DMS53 (cell line): Measurements from ENCODE around the gene ANXA4.

Experiments used
- DNase-seq: peaks from one replicate; lab custom pipeline; 2025; lab: John Stamatoyannopoulos, UW

Gene ANXA4

DNA sequence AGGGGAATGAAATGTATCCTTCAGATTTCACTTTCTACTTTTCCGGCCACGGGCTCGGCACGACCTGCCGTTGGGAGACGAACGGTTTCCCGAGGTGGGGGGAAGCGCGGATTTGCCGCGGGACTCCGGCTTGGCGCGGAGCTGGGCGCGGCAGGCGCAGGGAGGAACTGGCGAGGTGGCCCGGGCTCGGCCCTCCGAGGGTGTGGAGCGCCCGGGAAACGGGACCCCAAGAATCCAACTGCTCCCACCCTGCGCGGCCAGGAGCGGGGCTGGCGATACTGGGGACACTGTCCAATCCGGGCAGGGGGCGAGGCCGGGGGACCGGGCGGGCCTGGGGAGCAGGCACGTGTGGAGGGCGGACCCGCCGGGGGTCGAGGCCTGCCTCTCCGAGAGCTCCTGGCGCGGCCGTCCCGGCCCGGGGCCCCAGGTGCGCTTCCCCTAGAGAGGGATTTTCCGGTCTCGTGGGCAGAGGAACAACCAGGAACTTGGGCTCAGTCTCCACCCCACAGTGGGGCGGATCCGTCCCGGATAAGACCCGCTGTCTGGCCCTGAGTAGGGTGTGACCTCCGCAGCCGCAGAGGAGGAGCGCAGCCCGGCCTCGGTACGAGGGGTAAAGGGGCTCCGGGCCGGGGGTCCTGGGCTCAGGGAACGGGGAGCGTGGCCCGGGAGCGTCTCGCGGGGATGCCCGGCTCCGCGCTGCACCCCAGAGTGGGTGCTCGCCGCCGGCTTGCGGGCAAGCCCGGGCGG, at the start of gene ANXA4:
ANXA4 (plus strand) TSS at position 560 of the 747 bp plus-strand sequence. CDS start 39,432 bp downstream, outside the sequence.
- DNase-seq = peak; percentile 91

DNA sequence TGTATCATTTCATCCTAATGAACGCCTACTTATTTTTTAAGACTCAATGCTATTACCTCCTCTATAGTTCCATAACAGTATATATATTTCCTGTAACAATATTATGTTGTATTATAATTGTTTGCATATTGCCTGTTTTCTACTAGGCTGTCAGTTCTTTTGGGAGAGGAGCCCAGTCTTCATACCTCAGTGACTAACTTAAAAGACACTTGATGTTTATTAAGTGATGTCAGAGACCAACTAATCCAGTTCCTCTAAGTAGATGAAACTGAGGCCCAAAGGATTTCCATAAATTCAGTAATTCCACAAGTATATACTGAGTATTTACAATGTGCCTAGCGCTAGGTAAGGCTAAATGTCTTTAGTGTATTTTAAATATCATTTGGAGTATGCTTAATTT, 49.5 kb upstream of the ANXA4 start:
- DNase-seq = peak; percentile 31

DNA sequence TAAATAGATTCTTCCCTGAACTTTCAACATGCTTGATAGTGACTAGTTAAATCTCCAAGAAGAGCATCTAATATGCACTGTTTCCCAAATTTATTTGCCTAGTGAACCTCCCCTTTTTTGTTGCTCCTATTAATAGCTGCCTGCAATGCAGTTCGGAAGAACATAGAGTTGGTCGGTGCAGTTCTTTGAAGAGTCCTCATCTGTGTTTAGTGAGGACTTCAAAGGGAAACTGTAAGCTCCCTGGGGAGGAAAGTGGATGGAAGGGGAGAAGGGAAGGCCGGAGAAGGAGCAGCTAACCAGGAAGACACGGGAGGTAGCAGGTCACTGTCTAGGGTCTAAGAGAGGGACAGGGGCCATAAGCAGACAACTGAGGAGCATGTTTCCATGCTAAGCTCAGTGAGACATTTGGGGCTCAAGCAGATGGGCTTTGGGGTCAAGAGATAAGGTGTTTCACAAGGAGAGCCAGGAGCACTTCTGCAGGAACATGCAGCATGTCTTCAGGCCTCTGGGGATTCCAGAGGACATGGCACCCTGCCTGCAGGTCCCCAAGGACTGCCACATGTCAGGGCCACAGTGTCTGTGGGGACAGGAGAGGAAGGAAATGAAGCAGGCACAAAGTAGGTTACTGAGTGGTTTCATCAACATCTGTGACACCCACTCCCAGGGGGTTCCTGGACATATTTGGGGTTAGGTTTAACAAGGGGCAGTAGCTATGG, 48.7 kb upstream of the ANXA4 start:
- peak; percentile 18 for DNase-seq

DNA sequence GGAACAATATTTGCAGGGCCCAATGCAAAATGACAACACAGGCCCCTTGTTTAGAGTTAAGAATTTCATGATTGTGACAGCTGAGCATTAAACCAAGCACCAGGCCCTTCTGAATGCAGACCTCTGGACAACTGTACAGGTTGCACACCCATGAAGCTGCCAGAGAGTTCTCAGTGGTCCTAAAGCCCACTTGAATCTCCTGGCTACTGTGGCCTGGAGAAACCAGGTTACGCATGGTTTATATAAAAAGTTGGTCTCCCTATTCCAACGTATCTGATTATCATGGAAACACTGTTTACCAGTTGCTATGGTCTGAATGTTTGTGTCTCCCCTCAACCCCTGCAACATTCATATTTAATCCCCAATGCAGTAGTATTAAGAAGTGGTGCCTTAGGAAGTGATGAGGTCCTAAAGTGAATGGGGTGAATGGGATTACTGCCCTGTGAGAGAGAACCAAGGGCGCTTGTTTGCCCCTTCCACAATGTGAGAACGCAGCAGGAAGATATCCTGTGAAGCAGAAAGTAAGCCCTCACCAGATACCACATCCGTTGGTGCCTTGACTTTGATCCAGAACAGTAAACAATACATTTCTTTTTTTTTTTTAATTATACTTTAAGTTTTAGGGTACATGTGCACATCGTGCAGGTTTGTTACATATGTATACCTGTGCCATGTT, 48.0 kb upstream of the ANXA4 start:
- no peak for DNase-seq

DNA sequence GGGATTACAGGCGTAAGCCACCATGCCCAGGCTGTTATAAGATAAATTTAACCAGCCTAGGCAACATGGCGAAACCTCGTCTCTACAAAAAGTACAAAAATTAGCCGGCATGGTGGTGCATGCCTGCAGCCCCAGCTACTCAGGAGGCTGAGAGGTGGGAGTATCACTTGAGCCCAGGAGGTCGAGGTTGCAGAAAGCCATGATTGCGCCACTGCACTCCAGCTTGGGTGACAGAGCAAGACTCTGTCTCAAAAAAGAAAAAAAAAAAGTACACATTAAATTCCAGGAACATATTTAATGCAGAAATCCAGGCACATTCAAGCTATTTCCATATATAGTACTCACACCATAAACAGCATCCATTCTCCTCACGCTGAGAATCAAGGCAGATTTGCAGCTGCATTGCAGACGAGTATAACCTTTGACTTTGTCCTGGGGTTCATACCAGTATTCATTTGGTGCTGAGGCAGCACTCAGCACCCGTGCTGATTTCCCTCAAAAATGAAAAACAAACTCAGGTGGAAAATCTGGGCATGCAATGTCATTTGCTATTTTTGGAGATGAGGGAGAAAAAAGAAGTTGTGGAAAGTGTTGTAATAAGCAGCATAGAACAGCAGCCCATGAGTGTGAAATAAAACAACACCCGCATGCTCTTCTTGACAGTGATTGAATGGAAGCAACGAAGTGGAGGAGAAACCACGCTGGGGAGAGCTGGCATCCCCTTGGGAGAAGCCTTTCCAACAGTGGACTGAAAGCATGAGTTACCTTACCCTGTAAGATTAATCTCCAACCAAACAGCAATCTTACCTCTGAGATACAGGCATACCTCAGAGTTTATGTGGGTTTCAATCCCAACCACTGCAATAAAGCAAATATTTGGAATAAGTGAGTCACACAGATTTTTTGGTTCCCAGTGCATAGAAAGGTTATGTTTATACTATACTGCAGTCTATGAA, 46.8 kb upstream of the ANXA4 start:
- DNase-seq = peak; percentile 36

DNA sequence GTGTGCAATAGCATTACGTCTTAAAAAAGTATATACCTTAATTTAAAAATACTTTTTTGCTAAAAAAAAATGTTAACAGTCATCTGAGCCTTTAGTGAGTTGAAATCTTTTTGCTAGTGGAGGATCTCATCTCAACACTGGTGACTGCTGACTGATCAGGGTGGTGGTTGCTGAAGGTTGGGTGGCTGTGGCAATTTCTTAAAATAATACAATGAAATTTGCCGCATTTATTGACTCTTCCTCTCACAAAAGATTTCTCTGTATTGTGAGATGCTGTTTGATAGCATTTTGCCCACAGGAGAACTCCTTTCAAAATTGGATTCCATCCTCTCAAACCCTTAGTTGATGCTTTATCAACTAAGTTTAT, 46.1 kb upstream of the ANXA4 start:
- DNase-seq = no peak

DNA sequence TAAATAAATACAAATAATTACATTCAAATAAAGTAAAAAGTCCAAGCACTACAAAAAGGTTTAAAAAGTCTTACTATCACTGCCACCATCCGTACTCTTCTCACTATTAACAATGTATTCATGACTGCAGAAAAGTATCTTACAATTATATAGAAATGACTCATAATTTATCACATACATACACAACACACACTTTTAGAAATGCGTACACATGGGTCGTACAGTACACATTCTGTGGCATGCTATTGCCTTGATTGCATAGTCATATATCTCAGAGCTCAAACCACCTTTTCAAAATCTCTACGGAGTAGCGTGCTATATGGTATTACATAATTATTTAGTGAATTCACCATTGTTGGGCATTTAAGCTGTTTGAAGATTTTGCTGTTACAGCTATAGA, 41.6 kb upstream of the ANXA4 start:
- DNase-seq = no peak

DNA sequence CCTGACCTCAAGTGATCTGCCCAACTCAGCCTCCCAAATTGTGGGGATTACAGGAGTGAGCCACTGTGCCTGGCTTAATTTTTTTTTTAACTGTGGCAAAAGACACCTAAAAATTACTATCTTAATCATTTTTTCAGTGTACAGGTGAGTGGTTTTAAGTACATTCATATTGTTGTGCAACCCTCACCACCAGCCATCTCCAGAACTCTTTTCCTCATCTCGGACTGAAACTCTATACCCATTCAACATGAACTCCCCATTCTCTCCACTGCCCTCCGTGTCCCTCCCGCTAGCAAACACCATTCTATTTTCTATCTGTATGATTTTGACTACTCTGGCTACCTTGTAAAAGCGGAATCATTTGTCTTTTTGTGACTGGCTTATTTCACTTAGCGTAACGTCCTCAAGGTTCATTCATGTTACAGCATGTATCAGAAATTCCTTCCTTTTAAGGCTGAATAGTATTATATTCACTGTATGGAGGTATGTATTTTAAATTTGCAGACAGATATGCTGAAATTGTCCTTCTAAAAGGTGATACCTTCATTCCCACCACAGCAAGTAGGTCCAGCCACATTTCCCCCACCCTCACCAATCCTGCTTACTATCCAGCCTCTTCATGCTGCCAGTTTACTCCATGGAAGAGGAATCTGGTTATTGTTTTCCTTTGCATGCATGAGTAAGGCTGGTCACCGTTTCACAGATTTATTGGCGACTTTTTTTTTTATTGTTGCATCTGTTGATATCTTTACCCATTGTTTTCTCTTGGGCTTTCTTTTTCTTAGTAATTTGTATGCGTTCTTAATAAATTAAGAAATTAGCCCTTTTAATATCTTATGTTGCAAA, 40.6 kb upstream of the ANXA4 start:
- DNase-seq = no peak

DNA sequence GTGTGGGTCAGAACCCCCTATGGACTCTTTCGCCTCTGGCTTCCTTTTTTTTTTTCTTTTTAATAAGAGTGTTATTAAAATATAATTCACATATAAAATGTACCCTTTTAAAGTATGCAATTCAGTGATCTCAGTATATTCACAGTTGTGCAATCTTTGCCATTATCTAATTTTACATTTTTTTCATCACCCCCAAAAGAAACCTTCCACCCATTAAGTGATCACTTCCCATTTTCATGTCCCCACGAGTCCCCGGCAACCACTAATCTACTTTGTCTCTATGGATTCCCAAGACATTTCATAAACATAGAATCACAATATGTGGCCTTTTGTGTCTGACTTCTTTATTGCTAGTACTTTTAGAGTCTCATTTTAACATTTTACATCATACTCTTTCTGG, 38.7 kb upstream of the ANXA4 start:
- no peak for DNase-seq

DNA sequence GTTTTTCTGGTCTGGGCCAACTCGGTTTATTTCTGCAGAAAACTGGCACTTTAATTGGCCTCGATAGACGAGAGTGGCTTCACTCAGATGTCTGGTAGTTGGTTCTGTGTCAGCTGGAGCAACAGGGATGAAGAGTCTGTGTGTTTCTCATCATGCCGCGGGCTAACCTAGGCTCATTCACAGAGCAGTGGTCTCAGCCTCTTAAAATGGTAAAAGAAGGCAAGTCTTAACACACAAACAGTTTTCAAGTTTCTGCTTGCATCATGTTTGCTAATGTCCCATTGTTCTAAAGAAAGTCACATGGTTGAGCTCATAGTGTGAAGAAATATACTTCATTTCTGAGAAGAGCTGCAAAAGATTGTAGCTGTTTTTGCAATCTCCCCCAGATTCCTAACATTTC, 37.5 kb upstream of the ANXA4 start:
- DNase-seq = no peak

DNA sequence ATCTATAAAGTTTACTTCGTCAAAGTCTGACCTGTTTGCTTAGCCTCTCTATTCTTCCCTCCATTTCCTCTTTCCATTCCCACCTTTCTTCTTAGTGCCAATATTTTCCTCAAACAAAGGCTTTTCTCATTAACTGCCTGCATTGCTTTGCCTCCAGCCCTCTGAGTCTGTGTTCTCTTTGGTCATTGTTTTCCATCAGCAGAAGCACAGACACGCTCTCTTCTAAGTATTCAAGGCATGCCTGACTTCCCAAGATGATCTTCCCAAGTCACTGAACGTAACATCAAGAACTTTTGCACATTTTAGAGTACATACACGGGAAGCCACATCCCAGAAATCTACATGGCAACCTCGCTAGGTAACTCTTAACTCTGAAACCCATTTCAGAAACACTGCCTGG, 32.6 kb upstream of the ANXA4 start:
- no peak for DNase-seq

DNA sequence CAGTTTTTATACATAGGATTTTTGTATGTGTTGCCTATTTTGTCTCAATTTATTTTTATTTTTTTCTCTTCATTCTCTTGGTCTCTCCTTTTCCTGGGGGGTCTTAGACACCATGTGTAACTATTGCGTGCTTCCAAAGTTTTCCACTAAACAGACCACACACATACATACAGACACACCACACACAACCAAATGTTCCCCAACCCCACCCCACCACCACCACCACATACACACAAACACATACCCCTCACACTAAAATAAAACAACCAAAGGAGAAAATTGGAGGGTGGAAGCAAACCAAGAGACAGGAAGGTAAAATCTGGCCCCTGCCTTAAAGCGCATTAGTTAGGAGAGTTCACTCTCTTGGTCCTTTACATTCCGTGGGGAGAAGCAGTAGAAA, 30.0 kb upstream of the ANXA4 start:
- no peak for DNase-seq

DNA sequence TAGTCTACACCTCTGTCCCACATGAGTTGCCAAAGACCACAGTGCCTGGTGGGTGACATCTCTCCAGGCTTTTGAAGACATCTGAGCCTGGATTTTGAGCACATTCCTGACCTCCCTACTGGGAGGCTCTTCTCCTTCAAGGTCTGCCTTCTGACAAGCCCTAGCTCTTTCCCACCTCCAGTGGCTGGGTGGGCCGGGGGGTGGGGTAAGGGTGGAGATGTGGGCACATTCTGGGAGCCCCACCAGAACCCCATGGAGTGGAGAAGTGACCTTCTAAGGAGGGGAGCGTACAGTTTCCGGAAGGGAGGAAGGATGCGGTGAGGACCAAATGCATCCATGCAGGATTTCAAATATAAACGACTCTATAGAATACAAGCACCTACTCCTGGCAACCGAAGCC, 27.9 kb upstream of the ANXA4 start:
- DNase-seq = no peak

DNA sequence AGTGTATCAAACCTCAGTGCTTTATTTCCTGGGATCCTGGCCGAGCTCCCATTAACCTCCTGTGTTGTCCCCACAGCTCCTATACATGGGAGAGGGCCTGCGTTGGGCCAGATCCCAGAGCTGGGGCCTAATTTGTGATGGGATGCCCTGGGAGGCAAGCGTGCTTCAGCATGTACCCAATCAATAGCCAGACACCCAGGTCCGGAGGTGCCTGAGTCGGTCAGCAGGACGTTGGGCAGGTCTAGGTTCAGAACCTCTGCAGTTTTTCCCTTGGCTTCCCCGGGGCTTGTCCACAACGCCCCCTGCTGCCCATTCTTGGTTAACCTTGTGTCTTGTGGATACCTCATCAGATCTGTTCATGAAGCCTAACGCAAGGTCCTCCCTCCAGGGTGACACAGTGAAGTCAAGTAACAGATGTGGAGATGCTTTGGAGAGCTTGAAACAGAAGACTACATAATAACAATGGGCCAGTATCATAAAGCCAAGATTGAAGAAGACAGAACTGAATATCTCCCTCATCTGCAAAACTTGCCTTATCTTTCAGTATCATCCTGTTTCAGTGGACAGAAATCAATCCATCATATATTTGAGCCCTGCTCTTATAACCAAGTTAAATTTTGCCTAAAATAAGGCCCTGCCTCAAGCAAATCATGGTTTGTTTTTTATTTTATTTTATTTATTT, 27.3 kb upstream of the ANXA4 start:
- DNase-seq = peak; percentile 89

DNA sequence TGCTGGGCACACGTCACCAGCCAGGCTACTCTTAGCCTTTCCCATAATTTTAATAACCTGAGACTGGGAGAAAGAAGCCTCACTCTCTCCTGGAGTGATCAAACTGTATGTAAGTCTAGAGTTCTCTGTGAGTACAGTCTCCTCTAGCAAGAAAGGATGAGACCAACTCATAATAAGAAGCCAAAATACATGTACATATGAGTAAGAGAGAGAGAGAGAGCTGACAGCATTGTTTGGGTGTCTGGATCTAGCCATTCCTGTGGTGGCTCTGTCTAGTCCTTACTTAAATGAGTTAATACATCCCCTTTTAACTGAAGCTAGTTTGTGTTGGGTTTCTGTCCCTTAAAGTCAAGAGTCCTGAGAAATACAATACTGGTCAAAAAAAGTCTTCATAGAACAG, 26.0 kb upstream of the ANXA4 start:
- no peak for DNase-seq

DNA sequence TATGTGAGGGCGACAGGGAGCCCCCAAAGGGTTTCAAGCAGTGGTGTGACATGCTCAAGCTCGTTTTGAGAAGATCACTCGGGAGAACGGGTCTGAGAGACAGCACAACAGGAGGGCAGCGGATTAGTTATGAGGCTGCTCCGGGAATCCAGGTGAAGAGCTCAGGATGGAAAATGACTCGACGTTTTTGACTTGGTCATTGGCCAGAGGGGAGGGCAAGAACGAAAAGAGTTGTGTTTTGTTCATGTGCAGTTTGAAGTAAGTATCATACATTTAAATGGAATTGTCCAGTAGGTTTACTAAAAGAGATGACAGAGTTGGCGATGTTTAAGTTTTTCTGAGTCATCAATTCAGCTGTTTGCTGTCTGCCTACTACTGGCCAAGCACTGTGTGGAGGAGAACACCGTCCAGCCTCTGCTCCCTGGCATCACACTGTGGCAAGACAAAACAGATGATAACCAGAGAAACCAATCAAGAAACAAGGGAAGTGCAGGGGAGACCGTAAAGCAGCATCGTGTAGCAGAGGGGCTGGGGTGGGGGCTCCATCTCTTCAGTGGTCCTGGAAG, 25.3 kb upstream of the ANXA4 start:
- peak; percentile 6 for DNase-seq

DNA sequence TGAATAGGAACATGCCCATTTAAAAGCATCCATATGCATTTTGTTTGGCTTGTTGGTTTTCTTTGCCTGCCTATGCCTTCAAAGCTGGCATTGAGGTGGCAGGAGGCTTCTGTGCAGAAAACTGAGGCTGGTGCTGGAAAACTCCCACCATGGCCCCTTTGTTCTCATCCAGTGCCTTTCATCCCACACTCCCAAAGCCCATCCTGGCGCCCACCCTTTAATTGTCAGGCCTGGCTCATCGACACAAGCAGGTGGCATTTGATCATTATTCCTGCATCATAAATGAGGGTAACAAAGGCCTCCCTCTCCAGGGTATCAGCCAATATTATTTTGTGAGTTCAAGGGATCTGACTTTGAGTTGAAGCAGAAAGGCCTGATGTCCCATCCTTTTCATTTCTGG, 24.7 kb upstream of the ANXA4 start:
- DNase-seq = no peak

DNA sequence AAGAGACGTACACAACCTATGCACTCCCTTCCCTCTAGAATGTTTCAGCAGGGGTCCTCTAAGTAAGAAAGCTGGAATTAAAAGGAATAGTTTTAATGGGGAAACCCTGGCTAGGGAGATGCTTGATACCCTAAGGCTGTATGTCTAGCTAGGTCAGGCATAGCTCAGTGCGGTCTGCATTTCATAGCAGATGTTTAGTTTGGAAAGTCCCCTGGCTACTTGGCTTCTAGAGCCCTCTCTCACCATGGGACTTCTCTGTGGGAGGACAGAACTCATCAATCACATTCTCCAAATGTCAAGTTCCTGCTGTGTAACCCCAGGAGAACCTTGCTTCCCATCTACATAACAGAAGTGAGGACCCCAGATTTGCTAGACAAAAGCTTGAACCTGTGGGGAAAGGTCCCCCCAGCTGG, 24.1 kb upstream of the ANXA4 start:
- no peak for DNase-seq

DNA sequence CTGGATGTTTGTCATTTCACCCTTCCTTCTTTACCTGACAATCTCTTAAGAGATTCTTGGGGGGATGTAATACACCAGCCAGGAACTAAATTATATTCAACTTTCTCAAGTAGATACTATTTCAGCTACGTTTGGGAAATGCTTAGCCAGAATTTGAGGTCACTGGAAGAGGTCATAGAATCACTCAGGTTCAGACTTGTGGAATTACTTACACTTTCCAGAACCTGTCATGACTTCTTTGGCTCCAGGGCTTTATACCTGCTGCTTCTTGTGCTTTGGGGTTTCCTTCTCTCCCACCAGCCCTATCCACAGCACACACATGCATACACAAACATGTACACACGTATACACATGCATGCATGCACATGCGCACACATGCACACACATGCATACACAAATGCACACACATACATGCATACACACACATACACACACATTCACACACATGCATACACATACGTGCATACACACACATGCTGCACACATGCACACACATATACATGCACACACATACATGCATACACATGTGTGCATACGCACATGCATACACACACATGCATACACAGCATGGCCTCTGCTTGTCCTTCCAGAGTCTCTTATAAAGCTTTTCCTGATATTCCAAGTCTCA, 23.5 kb upstream of the ANXA4 start:
- DNase-seq = no peak

DNA sequence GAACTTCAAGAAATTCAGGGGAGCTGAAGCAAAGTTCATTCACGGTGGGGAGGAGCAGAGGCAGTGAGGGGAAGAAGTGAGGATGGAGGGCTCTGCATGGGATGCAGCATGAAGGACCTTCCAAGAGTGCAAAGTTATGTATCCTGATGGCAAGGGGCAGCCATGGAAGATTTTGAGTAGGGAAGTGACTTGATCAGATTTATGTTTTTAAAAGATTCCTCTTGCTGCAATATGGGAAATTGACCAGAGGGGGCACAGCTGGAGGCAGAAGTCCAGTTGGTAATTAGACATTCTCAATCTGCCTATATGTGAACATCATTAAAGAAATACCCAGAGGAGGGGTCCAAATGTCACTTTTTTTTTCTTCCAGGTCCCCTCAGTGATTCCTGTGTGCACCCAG, 21.5 kb upstream of the ANXA4 start:
- peak; percentile 26 for DNase-seq
